Measurements from ENCODE around the gene LIN37.

- no peak for TF ChIP-seq CTCF (IDR thresholded peaks at IDR 0.05)
- no peak for TF ChIP-seq EZH2phosphoT487 (IDR thresholded peaks at IDR 0.05)
These were observed 29.9 kb upstream of the LIN37 start for GRCh38 chr19:35718345-35719041.
